ENCODE data around the gene FSTL5.

- TF ChIP-seq CTCF (IDR thresholded peaks at IDR 0.05) = no peak
- TF ChIP-seq POLR2A (IDR thresholded peaks at IDR 0.05) = no peak
- no peak for TF ChIP-seq POLR2AphosphoS5 (IDR thresholded peaks at IDR 0.05)
Measured at GRCh38 chr4:161517941-161518340, 645.9 kb downstream of the FSTL5 start.

Measured in suprapubic skin (tissue), 4 donors.